Adrenal gland (tissue), 12 donors: ENCODE measurements around the gene METTL15. TPM values are rescaled to one million over a fixed set of nuclear protein-coding genes. Genes with fewer than 3 reads are reported as not detected.

Experiments used
- DNase-seq, 7 donors: peaks; one replicate each; pipeline ENCODE4 v3.0.0-alpha.2; 2019 to 2020
- H3K27ac ChIP-seq, 5 donors: fragments of 200-600 bp; sonication (generic) in 4 of 5; 1 replicate in 3 of 5; 2 replicates in 2 of 5; pipeline versions ENCODE4 v1.5.1 to v1.8.0; 2016 to 2020; ENCODE audit warnings: mild to moderate bottlenecking in 1 of 5
- H3K27me3 ChIP-seq: fragments of 200-600 bp; 2 replicates; pipeline ENCODE4 v1.8.0; 2021
- H3K36me3 ChIP-seq, 2 donors: fragments of 200-600 bp; replicated peaks in 1 of 2; 1 replicate in 1 of 2; 2 replicates in 1 of 2; pipeline versions ENCODE4 v1.5.1 to v1.8.0; 2018 to 2022
- H3K4me1 ChIP-seq, 2 donors: fragments of 200-600 bp; replicated peaks in 1 of 2; 1 replicate in 1 of 2; 2 replicates in 1 of 2; pipeline versions ENCODE4 v1.5.1 to v1.8.0; 2018 to 2021
- H3K4me3 ChIP-seq, 4 donors: fragments of 200-600 bp; sonication (generic) in 3 of 4; one replicate each; pipeline ENCODE4 v1.5.1; 2016 to 2018
- H3K9me3 ChIP-seq, 3 donors: fragments of 200-600 bp; sonication (generic) in 1 of 3; replicated peaks in 1 of 3; 1 replicate in 2 of 3; 2 replicates in 1 of 3; pipeline versions ENCODE4 v1.5.1 to v1.8.0; 2016 to 2021
- POLR2A ChIP-seq, 2 donors: fragments of 450-650 bp; IDR thresholded peaks; one replicate each; pipeline ENCODE4 v1.6.1; 2017; ENCODE audit warnings: antibody characterized with exemption in 2 of 2, mild to moderate bottlenecking in 2 of 2, moderate library complexity in 1 of 2
- whole genome bisulfite sequencing, 4 donors: extraction: QIAGEN DNeasy Blood & Tissue Kit in 2 of 4; methylation state at CpG; one replicate each; pipeline versions ENCODE4 v1.1.5 to v1.1.7; 2013 to 2017; 5-methylcytosine and 5-hydroxymethylcytosine counted together
- intact Hi-C, 2 donors: fragments of 100-400 bp; cut with DNase I; formaldehyde crosslinking; loops; one replicate each; pipeline versions ENCODE4 v1.14.1 to v1.15.0; 2022 to 2023
- polyA plus RNA-seq, 3 donors: library from polyadenylated mRNA; stranded (reverse); fragments of 200-250 nt in 2 of 3; fragments of 350-450 nt in 1 of 3; fragmentation: Illumina TruSeq in 1 of 3; extraction: RNeasy Lipid Tissue Mini Kit (QIAGEN cat#74804) in 1 of 3; gene quantifications; one replicate each; pipeline ENCODE4 v1.2.3, GENCODE V29; 2013 to 2014
- total RNA-seq, 9 donors: library from RNA; depleted of rRNA in 4 of 9; stranded (reverse); fragments of >200 nt in 4 of 9; fragments of 120-200 nt in 1 of 9; fragmentation: NEBNext Ultra II Directional in 1 of 9; extraction: Animal tissue kit (Norgen Biotek cat#: 25700) in 1 of 9; gene quantifications; one replicate each; pipeline versions ENCODE4 v1.1.0 to v1.2.4, GENCODE V29; 2013 to 2023
- TF ChIP-seq, protein P1 (sequence below), 6 experiments: fragments of 450-650 bp in 4 of 6; fragments of 200-600 bp in 2 of 6; sonication (generic) in 1 of 6; IDR thresholded peaks; 1 replicate in 5 of 6; 2 replicates in 1 of 6; pipeline versions ENCODE4 v1.5.1 to v1.8.0; 2016 to 2021; ENCODE audit warnings: antibody characterized with exemption in 6 of 6, mild to moderate bottlenecking in 2 of 6, moderate library complexity in 1 of 6
- donor health status: healthy with polysubstance abuse.
- donor health status: Bipolar disorder and iron deficiency.
- donor health status: DM: yes; HTN: yes; CAD: no.
- donor health status: DM: no; HTN: no; CAD: no.
- donor health status: DM: no; HTN: no; CAD: no.
- donor health status: DM: yes; HTN: yes; CAD: no.

The METTL15 gene
- total and polyA plus RNA-seq, 12 donors, result 7.4 to 45.5 (median 17.3) TPM

GRCh38 chr11:28089378-28089777, 18.8 kb upstream of the METTL15 start:
- WGBS, 4 donors, result 92 to 97% (median 95%) methylated on average over 5 of the region's 5 CpGs
- TF ChIP-seq, protein P1, sequence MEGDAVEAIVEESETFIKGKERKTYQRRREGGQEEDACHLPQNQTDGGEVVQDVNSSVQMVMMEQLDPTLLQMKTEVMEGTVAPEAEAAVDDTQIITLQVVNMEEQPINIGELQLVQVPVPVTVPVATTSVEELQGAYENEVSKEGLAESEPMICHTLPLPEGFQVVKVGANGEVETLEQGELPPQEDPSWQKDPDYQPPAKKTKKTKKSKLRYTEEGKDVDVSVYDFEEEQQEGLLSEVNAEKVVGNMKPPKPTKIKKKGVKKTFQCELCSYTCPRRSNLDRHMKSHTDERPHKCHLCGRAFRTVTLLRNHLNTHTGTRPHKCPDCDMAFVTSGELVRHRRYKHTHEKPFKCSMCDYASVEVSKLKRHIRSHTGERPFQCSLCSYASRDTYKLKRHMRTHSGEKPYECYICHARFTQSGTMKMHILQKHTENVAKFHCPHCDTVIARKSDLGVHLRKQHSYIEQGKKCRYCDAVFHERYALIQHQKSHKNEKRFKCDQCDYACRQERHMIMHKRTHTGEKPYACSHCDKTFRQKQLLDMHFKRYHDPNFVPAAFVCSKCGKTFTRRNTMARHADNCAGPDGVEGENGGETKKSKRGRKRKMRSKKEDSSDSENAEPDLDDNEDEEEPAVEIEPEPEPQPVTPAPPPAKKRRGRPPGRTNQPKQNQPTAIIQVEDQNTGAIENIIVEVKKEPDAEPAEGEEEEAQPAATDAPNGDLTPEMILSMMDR (IDR thresholded peaks at IDR 0.05), result no peak
- TF ChIP-seq POLR2A (IDR thresholded peaks at IDR 0.05), result no peak
- Histone ChIP-seq H3K27me3 (no peaks in the 10 kb centered on the region), H3K27ac (no peak overlapping the region), H3K36me3 (no peaks in the 10 kb centered on the region), H3K4me3 (no peak overlapping the region), H3K4me1 (no peaks in the 10 kb centered on the region), H3K9me3 (no peaks in the 10 kb centered on the region)
- DNase-seq, result no peak
- intact Hi-C loops, result no loop called here

- TF ChIP-seq, protein P1 (IDR thresholded peaks at IDR 0.05), result no peak
- 93 to 97% (median 94%) methylated on average over 2 of the region's 2 CpGs for WGBS, 4 donors
- intact Hi-C loops, result no loop called here
- Histone ChIP-seq H3K36me3 (no peaks in the 10 kb centered on the region), H3K4me3 (no peak overlapping the region), H3K27ac (no peak overlapping the region), H3K27me3 (no peaks in the 10 kb centered on the region), H3K4me1 (no peaks in the 10 kb centered on the region), H3K9me3 (no peaks in the 10 kb centered on the region)
- no peak for DNase-seq
Observed at GRCh38 chr11:28090052-28090749, 18.0 kb upstream of the METTL15 start.

DNA sequence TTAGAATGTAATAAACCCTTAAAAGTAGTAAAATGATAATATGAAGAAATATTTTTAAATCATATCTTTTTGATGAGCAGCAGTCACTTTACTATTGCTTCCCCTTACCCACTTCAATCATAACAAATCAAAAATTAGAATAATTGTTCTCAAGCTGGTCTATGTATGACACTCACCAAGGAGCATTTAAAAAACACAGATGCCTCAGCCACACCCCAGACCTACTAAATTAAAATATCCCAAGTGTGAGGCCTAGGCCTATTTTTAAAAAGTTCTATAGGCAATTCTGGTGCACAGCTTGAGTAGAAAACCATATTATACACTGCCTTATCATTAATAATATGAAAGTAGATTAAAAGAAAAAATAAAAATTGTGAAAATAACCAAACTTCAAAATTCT, 15.4 kb upstream of the METTL15 start:
- TF ChIP-seq, protein P1 (IDR thresholded peaks at IDR 0.05), result no peak
- no peak for TF ChIP-seq POLR2A (IDR thresholded peaks at IDR 0.05)
- H3K9me3 ChIP-seq, result no peaks in the 10 kb centered on the region
- no peak for DNase-seq
- no peak overlapping the region for H3K4me3 ChIP-seq
- no peaks in the 10 kb centered on the region for H3K36me3 ChIP-seq
- intact Hi-C loops, result no loop called here
- no peaks in the 10 kb centered on the region for H3K4me1 ChIP-seq
- no peaks in the 10 kb centered on the region for H3K27me3 ChIP-seq
- H3K27ac ChIP-seq, result no peak overlapping the region

DNA sequence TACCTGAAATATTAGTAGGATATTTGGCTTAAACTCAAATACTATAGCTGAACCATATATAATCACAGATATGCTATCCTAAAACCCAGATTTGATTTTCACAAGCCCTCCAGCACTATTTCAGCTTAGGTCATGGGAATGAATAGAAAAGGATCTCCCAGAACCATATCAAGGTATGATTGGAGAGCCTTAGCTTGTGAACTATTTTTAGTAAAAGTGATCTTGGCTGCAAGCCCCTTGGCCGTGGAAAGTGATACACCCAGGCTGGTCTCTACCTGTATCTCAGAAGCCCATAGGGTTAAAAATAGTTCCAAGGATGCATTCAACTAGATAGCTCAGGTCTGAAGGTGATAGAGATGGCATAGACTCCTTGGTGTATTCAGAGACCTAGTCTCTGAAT, 9.9 kb upstream of the METTL15 start:
- WGBS, 4 donors, result 56 to 89% (median 72%) methylated on average over 1 of the region's 1 CpG
- intact Hi-C loops, result no loop called here
- no peaks in the 10 kb centered on the region for H3K9me3 ChIP-seq

More for the DNA sequence above, 9.9 kb upstream of the METTL15 start:
- H3K4me3 ChIP-seq, result no peak overlapping the region
- H3K27me3 ChIP-seq, result no peaks in the 10 kb centered on the region
- no peak for TF ChIP-seq POLR2A (IDR thresholded peaks at IDR 0.05)
- TF ChIP-seq, protein P1 (IDR thresholded peaks at IDR 0.05), result no peak
- DNase-seq, result no peak
- no peaks in the 10 kb centered on the region for H3K4me1 ChIP-seq
- H3K27ac ChIP-seq, result no peak overlapping the region
- no peaks in the 10 kb centered on the region for H3K36me3 ChIP-seq
